Measurements from ENCODE around the gene SLC50A1.

GRCh38 chr1:155131285-155131684 is 4.4 kb upstream of the SLC50A1 start:
- TF ChIP-seq ZNF580 (tag by site-specific recombination; IDR thresholded peaks at IDR 0.05) (no peak), CTCF (tag by site-specific recombination; IDR thresholded peaks at IDR 0.05) (no peak), ZNF24 (tag by site-specific recombination; IDR thresholded peaks at IDR 0.05) (no peak), ZNF394 (tag by site-specific recombination; IDR thresholded peaks at IDR 0.05; ENCODE audit: borderline replicate concordance) (no peak), RBAK (tag by site-specific recombination; IDR thresholded peaks at IDR 0.05) (no peak)

All from HEK293 (cell line).